ENCODE measurements around the gene TMEM120B. TPM values are rescaled to one million over a fixed set of nuclear protein-coding genes. Genes with fewer than 3 reads are reported as not detected.
A peak's percentile ranks its signal among the peaks of the same experiment; 100 is the strongest.

TMEM120B gene
- total RNA-seq, 1 donor: 8.3 TPM

DNA sequence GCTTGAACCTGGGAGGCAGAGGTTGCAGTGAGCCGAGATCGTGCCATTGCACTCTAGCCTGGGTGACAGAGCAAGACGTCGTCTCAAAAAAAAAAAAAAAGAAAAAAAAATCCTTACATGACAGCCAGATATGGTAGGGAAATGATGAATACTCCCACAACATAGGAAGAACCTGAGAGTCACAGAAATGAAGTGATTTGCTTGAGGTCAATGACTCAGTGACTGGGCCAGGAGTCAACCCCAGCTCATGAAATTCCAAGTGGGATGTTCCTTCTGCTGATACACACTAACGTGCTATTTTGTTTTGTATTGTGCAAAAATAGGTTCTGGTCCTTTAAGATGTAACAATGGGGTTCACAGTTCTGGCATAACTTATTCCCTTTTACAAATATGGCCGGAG, 71.9 kb downstream of the TMEM120B start:
- Histone ChIP-seq H3K4me1 (ENCODE audit: insufficient read depth, low read length) (peaks cover 34% of the 10 kb centered on the region), H3K4me3 (ENCODE audit: insufficient read depth, low read length) (no peak overlapping the region), H3K27me3 (ENCODE audit: insufficient read depth, low read length) (no peaks in the 10 kb centered on the region), H3K9me3 (ENCODE audit: low read depth, low read length) (no peaks in the 10 kb centered on the region), H3K36me3 (ENCODE audit: insufficient read depth, low read length) (peaks cover 3% of the 10 kb centered on the region), H2AFZ (ENCODE audit: low read length) (no peak overlapping the region), H3K79me2 (ENCODE audit: insufficient read depth, low read length) (no peaks in the 10 kb centered on the region), H4K20me1 (ENCODE audit: insufficient read depth, low read length) (peaks cover 15% of the 10 kb centered on the region), H3K4me2 (ENCODE audit: insufficient read depth, low read length) (peak overlapping the region; percentile 68), H3K27ac (ENCODE audit: low read depth, low read length) (peak overlapping the region; percentile 47)
- peak; percentile 95 for DNase-seq (ENCODE audit: insufficient read length, low spot score, missing footprints)
- TF ChIP-seq, protein P1, sequence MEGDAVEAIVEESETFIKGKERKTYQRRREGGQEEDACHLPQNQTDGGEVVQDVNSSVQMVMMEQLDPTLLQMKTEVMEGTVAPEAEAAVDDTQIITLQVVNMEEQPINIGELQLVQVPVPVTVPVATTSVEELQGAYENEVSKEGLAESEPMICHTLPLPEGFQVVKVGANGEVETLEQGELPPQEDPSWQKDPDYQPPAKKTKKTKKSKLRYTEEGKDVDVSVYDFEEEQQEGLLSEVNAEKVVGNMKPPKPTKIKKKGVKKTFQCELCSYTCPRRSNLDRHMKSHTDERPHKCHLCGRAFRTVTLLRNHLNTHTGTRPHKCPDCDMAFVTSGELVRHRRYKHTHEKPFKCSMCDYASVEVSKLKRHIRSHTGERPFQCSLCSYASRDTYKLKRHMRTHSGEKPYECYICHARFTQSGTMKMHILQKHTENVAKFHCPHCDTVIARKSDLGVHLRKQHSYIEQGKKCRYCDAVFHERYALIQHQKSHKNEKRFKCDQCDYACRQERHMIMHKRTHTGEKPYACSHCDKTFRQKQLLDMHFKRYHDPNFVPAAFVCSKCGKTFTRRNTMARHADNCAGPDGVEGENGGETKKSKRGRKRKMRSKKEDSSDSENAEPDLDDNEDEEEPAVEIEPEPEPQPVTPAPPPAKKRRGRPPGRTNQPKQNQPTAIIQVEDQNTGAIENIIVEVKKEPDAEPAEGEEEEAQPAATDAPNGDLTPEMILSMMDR (IDR thresholded peaks at IDR 0.05; ENCODE audit: extremely low read depth, low read depth, low read length): no peak

DNA sequence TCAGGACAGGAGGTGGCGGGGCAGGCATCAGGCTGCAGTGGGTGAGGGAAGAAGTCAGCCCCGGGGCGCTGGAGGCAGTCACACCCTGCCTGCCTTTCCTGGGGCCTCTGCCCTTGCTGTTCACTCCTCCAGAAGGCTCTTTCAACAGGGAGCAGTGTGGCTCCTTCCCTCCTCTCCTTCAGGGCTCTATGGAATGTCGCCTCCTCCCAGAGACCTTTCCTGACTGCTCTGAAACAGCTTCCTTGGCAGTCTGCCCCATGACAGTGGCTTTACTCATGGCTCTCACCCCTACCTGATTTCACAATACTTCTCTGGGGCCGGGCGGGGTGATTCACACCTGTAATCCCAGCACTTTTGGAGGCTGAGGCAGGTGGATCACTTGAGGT, 73.9 kb downstream of the TMEM120B start:
- H3K79me2 ChIP-seq (ENCODE audit: insufficient read depth, low read length): no peaks in the 10 kb centered on the region
- peak; percentile 91 for DNase-seq (ENCODE audit: insufficient read length, low spot score, missing footprints)

DNA sequence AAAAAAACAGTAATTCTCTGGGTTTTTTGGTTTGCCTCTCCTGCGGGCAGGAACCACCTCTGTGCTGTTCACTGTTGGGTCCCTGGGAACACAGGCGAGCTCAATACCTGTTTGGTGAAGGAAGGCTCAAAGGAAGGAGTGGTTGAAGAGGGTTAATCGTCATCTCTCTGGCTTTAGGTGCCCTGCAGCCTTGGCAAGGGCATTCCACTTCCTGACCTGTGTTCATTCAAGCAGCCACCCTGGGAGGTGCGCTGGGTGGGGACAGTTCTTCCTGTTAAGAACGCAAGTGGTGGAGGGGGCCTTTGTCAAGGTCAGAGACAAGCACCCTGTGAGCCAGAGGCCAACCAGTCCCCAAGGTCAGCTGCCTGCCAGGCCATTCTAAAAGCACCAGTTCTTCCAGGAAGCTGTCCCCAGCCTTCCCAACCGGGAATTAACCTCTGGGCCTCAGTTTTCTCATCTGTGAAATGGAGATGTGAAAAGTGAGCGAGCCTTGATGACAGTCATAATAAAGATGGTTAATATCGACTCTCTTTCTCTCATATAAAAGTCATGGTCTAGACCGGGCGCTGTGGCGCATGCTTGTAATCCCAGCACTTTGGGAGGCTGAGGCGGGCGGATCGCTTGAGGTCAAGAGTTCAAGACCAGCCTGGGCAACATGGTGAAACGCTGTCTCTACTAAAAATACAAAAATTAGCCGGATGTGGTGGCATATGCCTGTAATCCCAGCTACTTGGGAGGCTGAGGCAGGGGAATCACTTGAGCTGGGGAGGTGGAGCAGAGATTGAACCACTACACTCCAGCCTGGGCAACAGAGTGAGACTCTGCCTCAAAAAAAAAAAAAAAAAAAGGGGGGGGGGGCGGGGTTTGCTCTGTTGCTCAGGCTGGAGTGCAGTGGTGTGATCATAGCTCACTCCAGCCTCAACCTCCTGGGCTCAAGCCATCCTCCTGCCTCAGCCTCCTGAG, 74.8 kb downstream of the TMEM120B start:
- Histone ChIP-seq H4K20me1 (ENCODE audit: insufficient read depth, low read length) (peaks cover 8% of the 10 kb centered on the region), H3K4me2 (ENCODE audit: insufficient read depth, low read length) (no peak overlapping the region), H3K9me3 (ENCODE audit: low read depth, low read length) (no peaks in the 10 kb centered on the region), H3K4me1 (ENCODE audit: insufficient read depth, low read length) (peaks cover 23% of the 10 kb centered on the region), H3K27ac (ENCODE audit: low read depth, low read length) (no peak overlapping the region), H3K27me3 (ENCODE audit: insufficient read depth, low read length) (no peaks in the 10 kb centered on the region), H3K79me2 (ENCODE audit: insufficient read depth, low read length) (no peaks in the 10 kb centered on the region), H3K4me3 (ENCODE audit: insufficient read depth, low read length) (no peak overlapping the region), H2AFZ (ENCODE audit: low read length) (no peak overlapping the region), H3K36me3 (ENCODE audit: insufficient read depth, low read length) (no peaks in the 10 kb centered on the region)
- DNase-seq (ENCODE audit: insufficient read length, low spot score, missing footprints): no peak
- TF ChIP-seq, protein P1 (IDR thresholded peaks at IDR 0.05; ENCODE audit: extremely low read depth, low read depth, low read length): no peak

More for the DNA sequence above, 73.9 kb downstream of the TMEM120B start:
- TF ChIP-seq, protein P1 (IDR thresholded peaks at IDR 0.05; ENCODE audit: extremely low read depth, low read depth, low read length): no peak
- Histone ChIP-seq H3K4me3 (ENCODE audit: insufficient read depth, low read length) (no peak overlapping the region), H3K27ac (ENCODE audit: low read depth, low read length) (no peak overlapping the region), H3K4me2 (ENCODE audit: insufficient read depth, low read length) (no peak overlapping the region), H3K27me3 (ENCODE audit: insufficient read depth, low read length) (no peaks in the 10 kb centered on the region), H2AFZ (ENCODE audit: low read length) (no peak overlapping the region), H3K36me3 (ENCODE audit: insufficient read depth, low read length) (no peaks in the 10 kb centered on the region), H3K9me3 (ENCODE audit: low read depth, low read length) (no peaks in the 10 kb centered on the region), H4K20me1 (ENCODE audit: insufficient read depth, low read length) (peaks cover 15% of the 10 kb centered on the region), H3K4me1 (ENCODE audit: insufficient read depth, low read length) (peaks cover 32% of the 10 kb centered on the region)

DNA sequence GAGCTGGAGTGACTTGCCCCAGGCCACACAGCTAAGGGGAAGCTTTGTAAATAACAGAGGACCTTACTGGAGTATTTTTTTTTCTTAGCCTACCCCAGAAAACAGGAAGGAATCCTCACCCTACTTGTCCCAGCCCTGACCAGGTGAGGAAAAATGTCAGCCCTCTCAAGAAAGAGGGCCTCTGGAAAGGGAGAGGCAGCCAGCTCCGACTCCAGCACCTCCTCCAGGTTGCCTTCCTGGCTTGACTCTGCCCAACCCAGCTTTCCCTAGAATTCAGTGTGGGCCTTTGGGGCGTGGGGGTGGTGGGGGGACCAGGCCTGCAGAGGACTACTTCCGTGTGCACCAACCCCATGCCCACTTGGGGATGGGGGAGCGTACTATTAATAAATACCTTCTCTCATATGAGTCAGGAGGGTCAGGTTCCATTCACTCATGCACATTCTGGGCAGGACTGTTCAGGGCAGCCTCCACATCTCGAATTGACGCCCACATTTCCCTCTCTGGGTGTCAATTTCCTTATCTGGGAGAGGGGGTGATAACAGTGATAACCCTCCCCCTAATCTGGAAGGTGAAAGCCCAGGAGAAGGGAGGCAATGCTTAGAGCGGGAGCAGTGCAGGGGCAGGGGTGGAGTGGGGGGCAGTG, 75.7 kb downstream of the TMEM120B start:
- Histone ChIP-seq H3K4me3 (ENCODE audit: insufficient read depth, low read length) (no peak overlapping the region), H3K27ac (ENCODE audit: low read depth, low read length) (no peak overlapping the region), H3K4me1 (ENCODE audit: insufficient read depth, low read length) (peaks cover 19% of the 10 kb centered on the region), H4K20me1 (ENCODE audit: insufficient read depth, low read length) (peaks cover 6% of the 10 kb centered on the region), H3K36me3 (ENCODE audit: insufficient read depth, low read length) (no peaks in the 10 kb centered on the region), H3K9me3 (ENCODE audit: low read depth, low read length) (no peaks in the 10 kb centered on the region), H2AFZ (ENCODE audit: low read length) (no peak overlapping the region), H3K79me2 (ENCODE audit: insufficient read depth, low read length) (no peaks in the 10 kb centered on the region), H3K4me2 (ENCODE audit: insufficient read depth, low read length) (no peak overlapping the region), H3K27me3 (ENCODE audit: insufficient read depth, low read length) (no peaks in the 10 kb centered on the region)
- TF ChIP-seq, protein P1 (IDR thresholded peaks at IDR 0.05; ENCODE audit: extremely low read depth, low read depth, low read length): no peak
- DNase-seq (ENCODE audit: insufficient read length, low spot score, missing footprints): no peak

Measured in osteoblast (primary cell).